GM23248 (cell line): Measurements from ENCODE around the gene SMARCAL1. TPM values are rescaled to one million over a fixed set of nuclear protein-coding genes. Genes with fewer than 3 reads are reported as not detected.

ENCODE experiments used
- DNase-seq: peaks from one replicate; pipeline ENCODE4 v3.0.0-alpha.2; 2015
- H2AFZ ChIP-seq: fragments of 200-600 bp; sonication (generic); 2 replicates; pipeline ENCODE4 v1.6.1; 2016; ENCODE audit warnings: antibody characterized with exemption
- H3F3A ChIP-seq: fragments of 200-600 bp; sonication (generic); 2 replicates; pipeline ENCODE4 v1.6.1; 2016; ENCODE audit warnings: mild to moderate bottlenecking, antibody characterized with exemption, mixed run types; ENCODE audit not compliant: insufficient read depth
- H3K27ac ChIP-seq: fragments of 200-600 bp; sonication (generic); 2 replicates; pipeline ENCODE4 v1.5.1; 2016; ENCODE audit warnings: mild to moderate bottlenecking
- H3K27me3 ChIP-seq: fragments of 200-600 bp; sonication (generic); replicated peaks from 2 replicates; pipeline ENCODE4 v1.6.1; 2016; ENCODE audit warnings: mild to moderate bottlenecking; ENCODE audit not compliant: insufficient read depth
- H3K36me3 ChIP-seq: fragments of 200-600 bp; sonication (generic); 2 replicates; pipeline ENCODE4 v1.6.1; 2016; ENCODE audit warnings: low read depth, mild to moderate bottlenecking
- H3K4me1 ChIP-seq: fragments of 200-600 bp; sonication (generic); 2 replicates; pipeline ENCODE4 v1.6.1; 2016; ENCODE audit warnings: mild to moderate bottlenecking; ENCODE audit not compliant: insufficient read depth
- H3K4me2 ChIP-seq: fragments of 200-600 bp; sonication (generic); one replicate; pipeline ENCODE4 v1.6.1; 2016; ENCODE audit warnings: mild to moderate bottlenecking; ENCODE audit not compliant: unreplicated experiment
- H3K4me3 ChIP-seq: fragments of 200-600 bp; sonication (generic); 2 replicates; pipeline ENCODE4 v1.5.1; 2016; ENCODE audit warnings: mild to moderate bottlenecking
- H3K79me2 ChIP-seq: fragments of 200-600 bp; sonication (generic); 2 replicates; pipeline ENCODE4 v1.6.1; 2016; ENCODE audit warnings: mild to moderate bottlenecking; ENCODE audit not compliant: insufficient read depth
- H3K9ac ChIP-seq: fragments of 200-600 bp; sonication (generic); 2 replicates; pipeline ENCODE4 v1.6.1; 2016; ENCODE audit warnings: mild to moderate bottlenecking
- H3K9me2 ChIP-seq: fragments of 200-600 bp; sonication (generic); 2 replicates; pipeline ENCODE4 v1.6.1; 2016; ENCODE audit warnings: mixed run types, mild to moderate bottlenecking, moderate library complexity; ENCODE audit not compliant: insufficient read depth
- H3K9me3 ChIP-seq: fragments of 200-600 bp; sonication (generic); one replicate; pipeline ENCODE4 v1.6.1; 2017; ENCODE audit warnings: low read depth
- H4K20me1 ChIP-seq: fragments of 200-600 bp; sonication (generic); 2 replicates; pipeline ENCODE4 v1.6.0; 2016; ENCODE audit not compliant: insufficient read depth
- EZH2 ChIP-seq: fragments of 200-600 bp; sonication (generic); IDR thresholded peaks from 2 replicates; pipeline ENCODE4 v1.6.1; 2018; ENCODE audit warnings: antibody characterized with exemption, mild to moderate bottlenecking; ENCODE audit not compliant: insufficient read depth, poor library complexity, severe bottlenecking
- EZH2phosphoT487 ChIP-seq: fragments of 200-600 bp; sonication (generic); IDR thresholded peaks from 2 replicates; pipeline ENCODE4 v1.6.1; 2018; ENCODE audit warnings: antibody characterized with exemption, moderate library complexity, mild to moderate bottlenecking, low read depth; ENCODE audit not compliant: insufficient read depth
- WGBS, 2 experiments: methylation state at CpG; one replicate each; pipeline ENCODE4 v1.1.6; 2015 to 2017; ENCODE audit warnings: low lambda C conversion rate in 2 of 2, low coverage in 1 of 2; ENCODE audit errors: missing lambda C conversion rate in 2 of 2; 5-methylcytosine and 5-hydroxymethylcytosine counted together
- in situ Hi-C: fragments of 300-500 bp; cut with MboI; formaldehyde crosslinking; loops from 2 replicates; pipeline ENCODE4 v1.15.0; 2020
- polyA plus RNA-seq: library from polyadenylated mRNA; unstranded; fragments of >200 nt; fragmentation: Nextera tagmentation; extraction: Ambion mirVana; gene quantifications from 2 replicates; pipeline ENCODE4 v1.2.1, GENCODE V29; 2016
- total RNA-seq: library from RNA; depleted of rRNA; stranded (reverse); fragments of >200 nt; shearing (Covaris generic); gene quantifications from 2 replicates; pipeline ENCODE4 v1.2.3, GENCODE V29; 2014

The SMARCAL1 gene
- total and polyA plus RNA-seq, 2 experiments from 2014 or later: 10.9 to 30.5 TPM

GRCh38 chr2:216399621-216400020, 12.7 kb upstream of the SMARCAL1 start:
- DNase-seq: no peak
- H3K27me3 ChIP-seq: no peaks in the 10 kb centered on the region
- no peaks in the 10 kb centered on the region for H3K79me2 ChIP-seq
- no peak overlapping the region for H3K27ac ChIP-seq
- H2AFZ ChIP-seq: no peak overlapping the region
- H3K4me2 ChIP-seq: no peak overlapping the region
- TF ChIP-seq EZH2: no peak
- no peak for TF ChIP-seq EZH2phosphoT487
- no peak overlapping the region for H3K9ac ChIP-seq
- no peaks in the 10 kb centered on the region for H3K4me1 ChIP-seq
- H3K4me3 ChIP-seq: no peak overlapping the region
- H3F3A ChIP-seq: no peaks in the 10 kb centered on the region
- H4K20me1 ChIP-seq: no peaks in the 10 kb centered on the region
- no peaks in the 10 kb centered on the region for H3K36me3 ChIP-seq
- no peaks in the 10 kb centered on the region for H3K9me3 ChIP-seq
- WGBS, 2 experiments: 73 to 74% methylated on average over 1 of the region's 1 CpG
- in situ Hi-C loops: no loop called here
- H3K9me2 ChIP-seq: no peaks in the 10 kb centered on the region

DNA sequence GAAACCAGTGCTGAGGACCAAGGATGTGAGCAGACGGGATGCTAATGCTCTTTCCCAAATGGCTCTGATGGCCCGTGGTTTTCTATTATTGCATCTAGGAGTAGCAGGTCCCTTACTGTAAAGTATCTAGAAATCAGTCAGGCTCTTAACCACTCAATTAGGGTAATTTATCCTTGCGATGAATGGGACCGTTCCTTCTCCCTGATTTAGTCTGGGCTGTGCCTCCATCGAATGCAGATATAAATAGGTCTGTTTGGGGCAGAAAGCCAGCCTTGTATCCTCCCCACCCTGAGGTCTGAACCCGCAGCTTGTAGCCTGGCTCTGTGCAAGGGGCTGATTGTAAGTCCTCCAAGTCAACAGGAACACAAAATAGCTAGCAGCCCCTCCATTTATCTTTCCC, 9.5 kb upstream of the SMARCAL1 start:
- in situ Hi-C loops: no loop called here
- 84 to 89% methylated on average over 6 of the region's 6 CpGs for WGBS, 2 experiments
- Histone ChIP-seq H3K27me3 (no peaks in the 10 kb centered on the region), H3K4me1 (no peaks in the 10 kb centered on the region), H3F3A (no peaks in the 10 kb centered on the region), H3K9me3 (no peaks in the 10 kb centered on the region), H3K36me3 (no peaks in the 10 kb centered on the region), H3K4me3 (no peak overlapping the region), H4K20me1 (no peaks in the 10 kb centered on the region), H3K27ac (no peak overlapping the region), H3K4me2 (no peak overlapping the region), H2AFZ (no peak overlapping the region), H3K9ac (no peak overlapping the region), H3K79me2 (no peaks in the 10 kb centered on the region), H3K9me2 (no peaks in the 10 kb centered on the region)
- TF ChIP-seq EZH2 (no peak), EZH2phosphoT487 (no peak)
- DNase-seq: no peak

GRCh38 chr2:216404010-216404618, 8.2 kb upstream of the SMARCAL1 start:
- no peak for TF ChIP-seq EZH2phosphoT487
- no peak for TF ChIP-seq EZH2
- Histone ChIP-seq H3K9ac (no peak overlapping the region), H3K36me3 (no peaks in the 10 kb centered on the region), H3K4me1 (no peaks in the 10 kb centered on the region), H3K9me2 (no peaks in the 10 kb centered on the region), H3F3A (no peaks in the 10 kb centered on the region), H2AFZ (no peak overlapping the region), H3K27ac (no peak overlapping the region), H3K4me3 (no peak overlapping the region), H3K27me3 (no peaks in the 10 kb centered on the region), H3K4me2 (no peak overlapping the region), H3K9me3 (no peaks in the 10 kb centered on the region), H4K20me1 (no peaks in the 10 kb centered on the region), H3K79me2 (no peaks in the 10 kb centered on the region)
- 50 to 60% methylated on average over 5 of the region's 5 CpGs for whole genome bisulfite sequencing, 2 experiments
- in situ Hi-C loops: no loop called here
- peak; percentile 54 for DNase-seq

DNA sequence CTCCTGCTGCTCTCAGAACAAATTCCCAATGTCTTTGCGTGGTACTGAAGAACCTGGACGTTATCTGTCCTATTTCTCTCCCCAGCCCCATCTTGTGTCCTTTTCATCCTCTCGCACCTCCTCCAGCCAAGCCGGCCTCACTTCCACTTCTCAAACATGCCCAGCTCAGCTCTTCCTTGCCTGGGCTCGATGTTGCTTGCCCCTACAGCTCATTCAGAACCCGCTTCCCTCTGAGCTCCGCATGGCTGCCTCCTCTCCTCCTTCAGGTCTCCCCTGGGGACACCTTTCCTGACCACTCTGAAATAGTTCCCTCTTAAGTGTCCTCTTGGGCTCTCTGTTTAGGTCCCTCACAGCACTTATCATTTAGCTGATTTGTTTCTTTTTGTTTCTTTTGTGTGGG, 6.7 kb upstream of the SMARCAL1 start:
- Histone ChIP-seq H3K4me2 (no peak overlapping the region), H3K27me3 (no peaks in the 10 kb centered on the region), H3K9ac (no peak overlapping the region), H3K4me3 (no peak overlapping the region), H3K36me3 (no peaks in the 10 kb centered on the region), H3K27ac (no peak overlapping the region), H3K9me2 (no peaks in the 10 kb centered on the region), H2AFZ (no peak overlapping the region), H3K9me3 (no peaks in the 10 kb centered on the region), H3K4me1 (no peaks in the 10 kb centered on the region), H3F3A (no peaks in the 10 kb centered on the region), H3K79me2 (no peaks in the 10 kb centered on the region), H4K20me1 (no peaks in the 10 kb centered on the region)
- TF ChIP-seq EZH2: no peak
- no peak for TF ChIP-seq EZH2phosphoT487
- in situ Hi-C loops: no loop called here
- DNase-seq: no peak
- 75 to 84% methylated on average over 7 of the region's 7 CpGs for WGBS, 2 experiments

GRCh38 chr2:216406826-216407225, 5.5 kb upstream of the SMARCAL1 start:
- no peaks in the 10 kb centered on the region for H3K9me2 ChIP-seq
- no peaks in the 10 kb centered on the region for H3F3A ChIP-seq
- H3K27me3 ChIP-seq: no peaks in the 10 kb centered on the region
- H3K27ac ChIP-seq: no peak overlapping the region
- 75 to 76% methylated on average over 3 of the region's 3 CpGs for WGBS, 2 experiments
- no peak overlapping the region for H3K9ac ChIP-seq
- no peaks in the 10 kb centered on the region for H3K36me3 ChIP-seq
- H2AFZ ChIP-seq: no peak overlapping the region
- H3K4me1 ChIP-seq: no peaks in the 10 kb centered on the region
- H3K4me3 ChIP-seq: no peak overlapping the region
- in situ Hi-C loops: no loop called here
- H3K9me3 ChIP-seq: no peaks in the 10 kb centered on the region
- no peaks in the 10 kb centered on the region for H4K20me1 ChIP-seq
- H3K79me2 ChIP-seq: no peaks in the 10 kb centered on the region
- TF ChIP-seq EZH2 (no peak), EZH2phosphoT487 (no peak)
- no peak for DNase-seq
- H3K4me2 ChIP-seq: no peak overlapping the region
